A204.1 (cell line): Measurements from ENCODE around the gene MAP3K1.
"Not testable (repeated sequence)": the region's sequence is repeated elsewhere in the genome, so short reads cannot be mapped to it uniquely, and the experiment has no call there.

Experiments used
- FAIRE-seq: peaks from 2 replicates; lab custom pipeline; 2012; peaks lifted over from hg19 to GRCh38; lab: Jason Lieb, UNC

MAP3K1 gene

DNA sequence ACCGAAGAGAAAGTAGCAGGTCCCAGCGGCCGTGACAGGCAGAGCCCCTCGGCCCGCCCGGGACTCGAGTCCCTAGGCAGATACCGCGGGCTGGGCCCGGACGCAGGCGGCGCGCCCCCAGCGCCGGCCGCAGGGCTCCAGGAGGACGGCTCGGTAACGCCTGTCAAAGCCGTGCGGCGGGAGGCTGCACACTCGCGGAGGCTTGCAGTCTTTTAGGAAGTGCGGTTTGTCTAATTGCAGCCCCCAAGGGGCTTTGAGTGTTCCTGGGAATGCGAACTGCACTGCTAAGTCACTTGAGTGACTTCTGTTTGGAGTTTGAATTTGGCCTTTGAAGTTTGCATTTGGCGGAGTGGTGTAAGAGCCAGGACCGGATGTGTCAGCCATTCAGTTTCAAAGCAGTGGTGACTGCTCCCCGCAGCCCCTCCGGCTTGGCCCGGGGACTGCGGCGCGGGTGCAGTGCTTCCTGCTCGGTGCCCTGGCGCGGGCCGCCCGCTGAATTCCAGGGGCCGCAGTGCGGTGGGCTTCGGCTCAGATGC, 1.3 kb downstream of the MAP3K1 start:
- FAIRE-seq = no peak

DNA sequence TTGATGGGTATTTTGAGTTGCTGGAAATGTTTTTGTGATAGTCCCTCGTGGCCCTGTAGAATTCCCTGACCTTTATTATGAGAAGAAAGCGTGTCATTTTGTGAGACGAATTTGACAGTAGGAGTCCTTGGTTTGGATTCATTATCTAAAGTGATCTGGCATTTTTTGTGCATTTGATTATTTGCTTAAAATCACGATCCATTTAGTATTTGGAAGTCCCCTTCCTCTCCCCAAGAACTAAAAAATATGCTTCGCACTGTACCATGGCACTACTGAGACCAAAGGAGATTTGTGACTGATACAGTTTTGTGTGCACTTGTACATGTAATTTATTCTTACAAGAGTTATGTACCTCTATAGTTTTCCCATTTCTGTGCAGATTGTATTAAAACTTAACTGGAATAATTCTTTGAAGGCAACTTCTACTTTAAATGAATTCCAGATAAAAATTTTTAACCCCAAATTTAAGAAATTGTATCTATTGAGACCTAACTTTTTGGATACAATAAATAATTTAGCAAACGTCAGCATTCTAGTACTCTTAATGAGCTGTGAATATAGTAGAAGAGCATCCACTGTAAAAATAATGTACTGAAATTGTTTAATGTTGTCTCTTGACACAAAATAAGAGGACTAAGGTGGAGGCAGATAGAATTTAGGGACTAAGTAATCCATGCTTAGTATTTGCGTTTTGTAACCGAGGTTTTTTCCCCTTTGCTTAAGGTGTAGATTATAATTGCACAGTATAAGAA, 2.1 kb downstream of the MAP3K1 start:
- no peak for FAIRE-seq

GRCh38 chr5:56818450-56819037, 3.2 kb downstream of the MAP3K1 start:
- FAIRE-seq = peak; percentile 89

- no peak for FAIRE-seq
Measured at GRCh38 chr5:56819060-56819881, 3.9 kb downstream of the MAP3K1 start.

DNA sequence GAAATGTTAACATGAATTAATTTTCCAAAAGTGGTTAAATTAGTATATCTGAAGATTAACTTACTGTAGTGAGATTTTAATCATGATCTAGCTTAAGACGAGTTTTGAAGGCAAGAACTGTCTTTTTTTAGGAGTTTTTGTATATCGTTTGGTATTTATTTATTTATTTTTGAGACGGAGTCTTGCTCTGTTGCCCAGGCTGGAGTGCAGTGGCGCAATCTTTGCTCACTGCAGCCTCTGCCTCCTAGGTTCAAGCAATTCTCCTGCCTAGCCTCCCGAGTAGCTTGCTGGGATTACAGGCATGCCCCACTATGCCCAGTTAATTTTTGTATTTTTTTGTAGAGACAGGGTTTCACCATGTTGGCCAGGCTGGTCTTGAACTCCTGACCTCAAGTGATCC, 6.5 kb downstream of the MAP3K1 start:
- not testable (repeated sequence) for FAIRE-seq

- no peak for FAIRE-seq
Measured at GRCh38 chr5:56822981-56823380, 7.6 kb downstream of the MAP3K1 start.

DNA sequence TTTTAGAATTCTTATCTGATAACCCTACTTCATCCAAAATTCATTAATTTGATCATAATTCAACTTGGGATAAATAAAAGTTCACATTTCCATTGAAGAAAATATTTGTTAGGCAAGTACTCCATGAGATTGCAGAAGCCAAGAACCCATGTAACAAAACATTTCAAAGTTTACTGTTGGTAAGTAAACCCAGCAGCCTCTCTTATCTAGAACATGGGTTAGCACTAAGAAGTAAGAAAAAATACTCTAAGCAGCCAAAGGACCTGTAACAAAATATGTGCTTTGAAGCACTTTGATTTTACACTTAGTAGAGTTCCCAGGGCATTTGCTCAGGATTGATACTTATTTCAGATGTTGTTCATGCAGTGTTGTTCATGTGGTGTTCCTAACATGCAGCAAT, 8.7 kb downstream of the MAP3K1 start:
- FAIRE-seq = no peak

DNA sequence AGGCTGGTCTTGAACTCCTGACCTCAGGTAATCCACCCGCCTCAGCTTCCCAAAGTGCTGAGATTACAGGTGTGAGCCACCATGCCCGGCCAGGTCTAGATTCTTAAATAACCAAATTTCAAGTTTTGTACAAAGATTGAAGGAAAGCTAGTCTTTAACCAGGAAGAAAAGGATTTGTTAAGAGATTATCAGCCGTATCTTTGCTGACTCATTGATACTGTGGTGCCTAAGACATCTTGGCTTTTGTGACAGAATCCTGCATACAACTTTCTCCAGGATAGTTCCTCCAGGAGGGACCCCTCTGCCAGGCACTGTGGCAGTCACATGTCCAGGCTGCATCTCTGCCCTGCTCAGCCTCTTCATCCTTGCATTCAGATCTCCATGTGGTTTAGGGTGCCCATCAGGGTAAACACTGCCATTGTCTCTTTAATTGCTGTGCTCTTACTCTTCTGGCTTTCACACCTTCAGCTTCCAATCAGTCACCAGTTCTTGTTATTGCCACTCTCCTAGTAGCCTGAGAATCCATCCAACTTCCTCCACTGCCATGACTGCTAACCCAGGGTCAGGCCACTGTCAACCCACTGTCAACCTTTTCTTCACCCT, 10.0 kb downstream of the MAP3K1 start:
- FAIRE-seq = no peak

GRCh38 chr5:56827049-56827448, 11.7 kb downstream of the MAP3K1 start:
- FAIRE-seq = no peak

DNA sequence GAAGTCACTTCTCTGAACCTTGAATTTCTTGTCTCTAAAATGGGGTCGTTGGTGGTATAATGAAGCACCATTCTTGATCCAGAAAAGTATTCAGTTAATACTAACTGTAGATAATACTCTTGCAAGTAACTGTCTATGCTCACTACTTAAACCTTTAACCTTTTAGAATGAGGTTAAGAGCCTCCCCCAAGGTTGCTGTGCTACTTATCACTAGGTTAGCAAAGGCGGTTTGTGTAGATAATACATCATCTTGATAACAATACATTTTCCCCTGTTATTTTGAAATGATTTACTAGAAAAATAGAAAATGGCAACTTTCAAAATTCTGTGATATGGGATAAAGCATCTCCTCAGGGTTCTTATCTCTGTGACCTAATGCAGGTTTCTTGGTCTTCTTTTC, 12.6 kb downstream of the MAP3K1 start:
- FAIRE-seq = no peak

GRCh38 chr5:56829137-56829908, 14.0 kb downstream of the MAP3K1 start:
- no peak for FAIRE-seq

GRCh38 chr5:56831773-56832172, 16.4 kb downstream of the MAP3K1 start:
- no peak for FAIRE-seq

GRCh38 chr5:56833325-56833724, 18.0 kb downstream of the MAP3K1 start:
- FAIRE-seq = no peak

DNA sequence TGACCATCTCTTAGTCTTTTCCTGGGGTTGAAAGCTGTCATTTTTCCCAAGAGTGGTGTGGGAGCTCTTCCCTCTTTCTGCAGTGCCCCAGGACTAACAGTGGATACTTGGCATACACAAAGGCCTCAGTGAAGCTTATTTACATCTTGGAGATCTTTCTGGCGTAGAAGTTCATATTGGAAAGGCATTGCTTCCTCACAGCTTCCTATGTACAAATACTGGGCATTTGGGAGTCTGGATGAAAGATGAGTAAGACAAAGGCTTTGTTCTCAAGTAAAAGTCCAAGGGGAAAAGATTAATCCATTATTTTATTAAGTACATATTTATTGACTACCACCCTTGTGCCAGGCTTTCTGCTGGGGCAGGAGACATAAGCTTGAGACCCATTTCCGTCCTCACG, 22.0 kb downstream of the MAP3K1 start:
- FAIRE-seq = no peak

GRCh38 chr5:56837956-56838355, 22.6 kb downstream of the MAP3K1 start:
- no peak for FAIRE-seq

GRCh38 chr5:56838409-56839039, 23.2 kb downstream of the MAP3K1 start:
- peak; percentile 97 for FAIRE-seq

DNA sequence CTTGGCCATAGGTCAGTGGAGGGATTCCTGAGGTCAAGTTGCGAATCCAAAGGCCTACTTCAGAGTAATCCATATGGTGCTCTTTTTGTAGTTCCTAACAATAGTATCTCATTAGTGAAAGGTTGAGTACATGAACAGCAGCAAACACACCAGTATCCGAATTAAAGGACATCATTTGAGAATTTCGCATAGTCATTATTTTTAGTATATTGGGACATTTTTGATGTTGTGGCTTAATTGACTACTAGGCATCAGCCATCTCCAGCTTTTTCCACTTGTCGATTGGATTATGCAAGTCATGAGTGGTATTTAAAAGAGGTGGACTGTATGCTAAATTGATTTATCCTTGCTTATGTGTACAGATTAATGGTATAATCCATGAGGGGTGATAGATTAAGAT, 23.7 kb downstream of the MAP3K1 start:
- FAIRE-seq = no peak

DNA sequence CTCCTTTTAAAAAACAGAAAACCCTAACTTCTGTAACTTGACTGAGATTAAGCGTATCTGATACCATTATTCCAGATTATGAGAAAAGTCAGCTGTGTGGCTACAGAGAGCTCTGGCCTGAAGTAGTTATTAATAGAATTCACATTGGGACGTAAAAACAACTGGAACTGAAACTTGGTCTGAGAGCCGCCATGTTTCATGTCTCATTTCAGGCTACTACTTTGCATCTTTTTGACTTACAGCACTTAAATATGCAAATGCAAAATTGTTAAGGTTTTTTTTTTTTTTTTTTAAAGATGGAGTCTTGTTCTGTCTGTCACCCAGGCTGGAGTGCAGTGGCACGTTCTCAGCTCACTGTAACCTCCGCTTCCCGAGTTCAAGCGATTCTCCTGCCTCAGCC, 25.2 kb downstream of the MAP3K1 start:
- FAIRE-seq = no peak

- no peak for FAIRE-seq
Measured at GRCh38 chr5:56845277-56845676, 29.9 kb downstream of the MAP3K1 start.

- no peak for FAIRE-seq
Measured at GRCh38 chr5:56845904-56846480, 30.6 kb downstream of the MAP3K1 start.

- FAIRE-seq = no peak
Measured at GRCh38 chr5:56848206-56848605, 32.9 kb downstream of the MAP3K1 start.
